Upper lobe of left lung (tissue), 4 donors: Measurements from ENCODE around the gene DOCK1.

Experiments
- EP300 ChIP-seq, 4 donors: sonication (generic); formaldehyde crosslinking; IDR thresholded peaks; one replicate each; pipeline ENCODE4 v1.5.1; 2017; ENCODE audit warnings: antibody characterized with exemption in 4 of 4, control low read depth in 2 of 4
- POLR2A ChIP-seq, 4 donors: fragments of 450-650 bp; IDR thresholded peaks; one replicate each; pipeline ENCODE4 v1.5.1; 2016 to 2017; ENCODE audit warnings: antibody characterized with exemption in 4 of 4, mild to moderate bottlenecking in 2 of 4
- TF ChIP-seq, protein P1 (sequence below), 6 experiments: fragments of 450-650 bp in 4 of 6; fragments of 200-600 bp in 2 of 6; sonication (generic) in 2 of 6; IDR thresholded peaks; one replicate each; pipeline ENCODE4 v1.5.1; 2016 to 2019; ENCODE audit warnings: antibody characterized with exemption in 6 of 6

DNA sequence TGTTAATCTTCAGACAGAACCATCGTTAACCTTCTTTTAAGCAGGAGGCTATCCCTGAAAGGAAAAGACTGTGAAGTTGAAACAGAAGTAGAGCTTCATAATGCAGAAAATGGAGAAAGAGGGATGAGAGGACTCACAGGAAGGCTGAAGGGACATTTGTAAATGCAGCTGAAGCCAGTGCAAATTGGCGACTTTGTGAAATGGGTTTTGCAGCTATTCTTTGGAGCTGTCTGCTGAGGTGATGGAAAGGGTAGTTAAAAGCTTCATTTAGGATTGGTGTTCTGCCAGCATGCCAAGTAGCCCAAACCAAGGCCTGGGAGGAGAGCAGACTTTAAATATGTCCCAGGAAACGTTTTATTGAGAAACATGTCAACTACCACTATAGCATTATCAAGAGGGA, 168.4 kb downstream of the DOCK1 start:
- TF ChIP-seq EP300 (IDR thresholded peaks at IDR 0.05), result no peak
- TF ChIP-seq, protein P1, sequence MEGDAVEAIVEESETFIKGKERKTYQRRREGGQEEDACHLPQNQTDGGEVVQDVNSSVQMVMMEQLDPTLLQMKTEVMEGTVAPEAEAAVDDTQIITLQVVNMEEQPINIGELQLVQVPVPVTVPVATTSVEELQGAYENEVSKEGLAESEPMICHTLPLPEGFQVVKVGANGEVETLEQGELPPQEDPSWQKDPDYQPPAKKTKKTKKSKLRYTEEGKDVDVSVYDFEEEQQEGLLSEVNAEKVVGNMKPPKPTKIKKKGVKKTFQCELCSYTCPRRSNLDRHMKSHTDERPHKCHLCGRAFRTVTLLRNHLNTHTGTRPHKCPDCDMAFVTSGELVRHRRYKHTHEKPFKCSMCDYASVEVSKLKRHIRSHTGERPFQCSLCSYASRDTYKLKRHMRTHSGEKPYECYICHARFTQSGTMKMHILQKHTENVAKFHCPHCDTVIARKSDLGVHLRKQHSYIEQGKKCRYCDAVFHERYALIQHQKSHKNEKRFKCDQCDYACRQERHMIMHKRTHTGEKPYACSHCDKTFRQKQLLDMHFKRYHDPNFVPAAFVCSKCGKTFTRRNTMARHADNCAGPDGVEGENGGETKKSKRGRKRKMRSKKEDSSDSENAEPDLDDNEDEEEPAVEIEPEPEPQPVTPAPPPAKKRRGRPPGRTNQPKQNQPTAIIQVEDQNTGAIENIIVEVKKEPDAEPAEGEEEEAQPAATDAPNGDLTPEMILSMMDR (IDR thresholded peaks at IDR 0.05), result no peak
- TF ChIP-seq POLR2A (IDR thresholded peaks at IDR 0.05), result no peak
